ENCODE measurements around the gene C6orf47.

The C6orf47 gene

DNA sequence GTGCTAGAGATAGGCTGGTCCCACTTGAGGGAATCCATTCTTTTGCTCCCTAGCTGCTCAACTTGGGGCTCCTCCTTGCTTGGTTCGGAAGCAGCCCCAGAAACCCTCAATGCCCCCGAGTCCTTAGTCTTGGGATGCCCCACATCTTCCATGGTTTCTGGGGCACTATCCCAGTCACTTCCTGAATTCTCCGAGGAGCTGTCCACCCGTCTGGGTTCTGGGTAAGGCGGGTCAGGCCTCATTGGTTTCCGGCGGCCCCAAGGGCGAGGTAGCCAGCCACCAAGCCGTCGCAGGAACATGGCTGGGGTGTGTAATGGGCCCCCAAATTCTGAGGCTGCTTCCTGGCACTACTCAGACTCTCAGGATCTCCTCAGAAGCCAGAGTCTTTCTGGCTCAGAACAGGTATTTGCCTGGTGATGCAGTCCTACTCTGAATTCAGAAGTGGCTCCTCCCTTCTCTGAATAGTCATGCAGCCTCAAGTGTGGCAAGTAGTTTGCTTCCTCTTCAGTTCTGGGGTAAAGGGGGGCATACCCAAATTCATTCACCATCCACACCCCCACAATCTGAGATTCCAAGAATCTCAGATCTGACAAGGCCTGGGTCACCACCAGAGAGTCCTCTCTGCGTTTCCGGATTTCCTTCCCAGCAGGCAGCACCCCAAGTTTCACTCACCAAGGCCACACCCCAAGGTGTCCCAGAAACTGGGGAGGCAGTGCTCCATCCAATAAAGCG is 763 bp downstream of the C6orf47 start:
- DNase-seq = no peak

DNA sequence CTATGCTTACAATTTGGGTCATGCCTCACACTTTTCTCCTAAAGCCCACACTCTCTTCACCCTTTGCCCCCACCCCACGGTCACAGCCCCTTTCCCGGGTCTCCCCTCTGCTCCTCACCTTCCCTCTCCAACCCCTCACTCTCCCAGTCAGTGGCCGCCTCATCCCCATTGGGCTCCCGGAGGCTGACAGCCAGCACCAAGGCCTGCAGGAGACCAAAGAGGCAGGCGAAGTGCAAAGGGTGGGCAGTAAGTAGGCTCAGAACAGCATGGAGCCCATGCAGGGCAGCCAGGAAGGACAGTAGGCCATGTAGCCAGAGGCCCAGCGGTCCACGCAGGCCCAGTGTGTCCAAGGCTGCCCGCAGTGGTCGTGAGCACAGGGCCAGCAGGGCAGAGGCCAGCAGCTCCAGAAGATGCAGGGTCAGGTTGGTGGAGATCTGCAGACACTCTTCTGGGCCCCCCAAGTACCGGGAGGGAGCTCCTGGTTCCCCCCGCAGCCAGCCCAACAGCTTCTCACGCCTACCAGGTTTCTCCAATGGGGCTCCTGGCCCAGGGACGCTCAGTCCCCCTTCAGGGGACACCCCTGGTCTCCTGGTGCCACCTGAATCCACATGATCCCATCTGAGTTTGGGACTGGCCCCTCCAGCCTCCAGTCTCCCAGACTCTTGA is 1.5 kb downstream of the C6orf47 start:
- DNase-seq = no peak

DNA sequence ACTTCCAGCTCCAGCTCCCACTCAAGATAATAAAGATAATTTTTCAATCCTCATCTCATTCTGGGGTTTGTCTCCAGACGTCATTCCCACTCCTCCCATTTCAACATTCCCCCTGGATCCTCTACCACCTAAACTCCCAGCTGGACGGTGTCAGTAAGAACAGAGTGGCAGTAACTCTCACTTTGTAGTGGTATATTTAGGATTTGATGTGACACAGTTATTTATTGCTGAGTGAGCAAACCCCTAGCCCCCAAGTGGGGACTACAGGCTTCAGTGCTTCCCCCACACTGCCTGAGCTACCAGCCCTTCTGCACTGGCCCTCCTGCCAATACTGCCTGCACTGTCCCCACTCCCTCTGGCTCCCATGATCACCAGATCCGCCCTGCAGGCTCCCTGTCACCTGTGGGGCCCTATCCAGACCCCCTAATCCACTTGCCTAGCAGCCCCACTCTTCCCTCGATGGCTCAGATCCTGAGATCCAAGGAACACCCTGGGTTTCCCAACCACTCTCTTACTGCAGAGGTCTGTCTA is 2.4 kb downstream of the C6orf47 start:
- no peak for DNase-seq

DNA sequence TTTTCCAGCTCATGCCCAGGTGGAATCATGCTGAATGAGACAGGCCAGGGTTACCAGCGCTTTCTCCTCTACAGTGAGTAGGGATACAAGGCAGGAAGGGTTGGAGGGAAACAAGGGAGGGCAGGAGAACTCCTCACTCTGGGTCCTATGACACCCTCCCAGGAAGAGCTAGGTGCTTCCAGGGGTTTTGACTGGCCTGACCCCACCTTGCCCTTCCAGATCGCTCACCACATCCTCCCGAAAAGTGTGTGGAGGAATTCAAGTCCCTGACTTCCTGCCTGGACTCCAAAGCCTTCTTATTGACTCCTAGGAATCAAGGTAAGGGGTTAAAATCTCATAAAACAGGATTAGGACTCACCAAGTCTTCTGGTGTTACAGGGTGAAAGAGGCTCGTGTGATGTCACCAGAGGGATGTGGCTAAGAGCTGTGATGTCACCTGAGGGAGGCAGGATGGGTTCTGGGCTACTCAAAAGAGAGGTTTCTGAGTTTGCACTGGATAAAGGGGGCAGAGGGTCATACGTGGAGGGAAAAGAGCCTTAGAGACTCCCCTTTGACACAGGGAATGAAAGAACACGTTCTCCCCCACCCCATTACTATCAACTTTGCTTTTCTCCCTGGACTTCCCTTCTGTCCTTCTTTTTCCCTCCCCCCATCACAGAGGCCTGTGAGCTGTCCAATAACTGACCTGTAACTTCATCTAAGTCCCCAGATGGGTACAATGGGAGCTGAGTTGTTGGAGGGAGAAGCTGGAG is 3.0 kb downstream of the C6orf47 start:
- no peak for DNase-seq

DNA sequence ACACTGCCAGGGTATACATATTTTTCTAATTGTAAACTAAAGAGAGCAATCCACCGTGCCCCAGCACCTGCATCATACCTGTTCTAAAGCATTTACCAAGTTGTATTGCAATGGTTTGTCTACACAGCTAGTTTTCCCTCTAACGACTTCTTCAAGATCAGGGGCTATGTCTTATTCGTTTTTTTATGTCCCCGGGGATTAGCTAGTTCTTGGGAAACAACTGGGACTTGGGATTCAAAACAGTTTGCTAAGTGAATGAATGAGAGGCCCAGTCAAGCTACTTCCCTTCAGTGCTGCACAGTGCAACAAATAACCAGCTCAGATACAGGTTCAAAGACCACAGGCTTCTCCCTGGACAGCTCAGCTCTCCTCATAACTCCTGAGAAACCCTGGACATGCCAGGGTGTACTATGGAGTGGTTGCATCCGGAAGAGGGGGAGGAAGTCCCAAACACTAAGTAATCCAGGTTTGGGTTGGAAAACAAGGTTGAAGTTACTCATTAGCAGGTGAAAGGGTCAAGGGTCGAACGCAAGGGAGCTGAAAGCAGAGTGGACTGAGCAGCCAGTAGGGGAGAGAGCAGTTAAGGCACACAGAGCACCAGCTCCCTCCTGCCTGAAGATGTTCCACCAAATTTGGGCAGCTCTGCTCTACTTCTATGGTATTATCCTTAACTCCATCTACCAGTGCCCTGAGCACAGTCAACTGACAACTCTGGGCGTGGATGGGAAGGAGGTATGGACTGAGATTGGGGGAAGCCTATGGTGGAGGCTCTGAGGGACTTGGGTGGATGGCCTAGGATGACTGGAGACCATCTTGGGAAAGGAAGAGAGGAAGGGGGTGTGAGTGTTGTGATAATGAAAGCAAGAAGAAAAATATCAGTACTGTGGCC is 5.0 kb downstream of the C6orf47 start, which contains the start of gene APOM:
APOM (plus strand) TSS at position 546 of the 889 bp plus-strand sequence; CDS start at position 619, 73 bp downstream.
- no peak for DNase-seq

DNA sequence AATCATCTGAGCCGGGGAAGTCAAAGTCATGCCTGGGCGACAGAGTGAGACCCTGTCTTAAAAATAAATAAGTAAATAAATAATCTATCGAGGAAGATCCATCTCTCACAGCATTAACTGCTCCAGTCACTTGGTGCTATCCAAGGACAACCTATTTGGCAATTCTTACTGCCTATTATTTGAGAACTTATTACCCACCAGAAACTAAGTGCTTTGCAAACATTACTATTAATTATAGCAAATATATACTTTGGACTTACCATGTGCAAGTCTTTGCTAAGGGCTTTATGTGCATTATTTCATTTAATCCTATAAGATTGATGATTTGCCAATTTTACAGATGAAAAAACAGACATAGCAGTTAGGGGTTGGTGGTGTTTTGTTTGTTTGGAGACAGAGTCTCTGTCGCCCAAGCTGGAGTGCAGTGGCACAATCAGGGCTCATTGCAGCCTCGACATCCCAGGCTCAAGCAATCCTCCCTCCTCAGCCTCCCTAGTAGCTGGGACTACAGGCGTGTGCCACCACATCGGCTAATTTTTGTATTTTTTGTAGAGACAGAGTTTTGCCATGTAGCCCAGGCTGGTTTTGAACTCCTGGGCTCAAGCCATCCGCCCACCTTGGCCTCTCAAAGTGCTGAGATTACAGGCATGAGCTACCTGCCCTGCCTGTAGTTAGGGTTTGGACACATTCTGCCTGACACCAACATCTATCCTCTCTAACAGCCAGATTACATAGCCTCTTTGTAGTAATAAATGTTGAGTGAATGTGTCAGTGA is 5.8 kb downstream of the C6orf47 start:
- no peak for DNase-seq

DNA sequence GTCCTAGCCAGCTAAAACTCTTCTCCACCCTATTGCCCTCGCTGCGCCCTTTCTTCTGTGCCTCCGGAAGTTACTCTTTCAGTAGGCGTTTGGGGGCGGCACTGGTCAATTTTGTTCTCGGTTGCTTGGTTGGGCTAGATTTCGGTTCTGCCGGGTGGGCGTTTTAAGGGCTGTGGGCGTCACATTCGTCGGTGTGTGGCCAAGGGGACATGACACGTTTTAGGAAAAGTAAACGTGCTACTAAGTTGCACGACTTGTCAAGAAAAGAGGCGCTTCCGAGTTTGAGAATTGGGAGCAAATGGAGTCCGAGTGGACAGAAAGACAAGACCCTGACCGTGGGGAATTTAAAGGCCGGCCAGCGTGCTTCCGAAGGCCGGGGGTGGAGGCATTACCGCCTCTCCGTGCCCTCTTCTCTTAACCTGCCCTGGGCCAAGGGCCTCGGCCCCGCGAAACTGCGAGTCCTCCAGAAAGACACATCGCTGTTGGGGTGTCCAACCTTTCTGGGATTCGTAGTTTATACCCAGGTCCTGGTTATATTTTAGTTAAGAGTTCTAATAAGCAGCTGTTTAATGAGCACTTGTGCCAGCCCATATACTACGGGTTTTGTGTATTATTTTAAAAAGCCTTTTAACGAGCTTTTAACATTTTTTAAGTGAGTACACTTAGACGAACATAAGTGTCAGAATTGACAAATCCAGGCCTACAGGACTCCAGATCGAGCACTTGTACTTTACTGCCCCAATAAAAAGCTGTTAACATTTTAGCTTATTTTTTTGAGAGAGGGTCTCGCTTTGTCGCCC is 7.5 kb downstream of the C6orf47 start:
- no peak for DNase-seq

DNA sequence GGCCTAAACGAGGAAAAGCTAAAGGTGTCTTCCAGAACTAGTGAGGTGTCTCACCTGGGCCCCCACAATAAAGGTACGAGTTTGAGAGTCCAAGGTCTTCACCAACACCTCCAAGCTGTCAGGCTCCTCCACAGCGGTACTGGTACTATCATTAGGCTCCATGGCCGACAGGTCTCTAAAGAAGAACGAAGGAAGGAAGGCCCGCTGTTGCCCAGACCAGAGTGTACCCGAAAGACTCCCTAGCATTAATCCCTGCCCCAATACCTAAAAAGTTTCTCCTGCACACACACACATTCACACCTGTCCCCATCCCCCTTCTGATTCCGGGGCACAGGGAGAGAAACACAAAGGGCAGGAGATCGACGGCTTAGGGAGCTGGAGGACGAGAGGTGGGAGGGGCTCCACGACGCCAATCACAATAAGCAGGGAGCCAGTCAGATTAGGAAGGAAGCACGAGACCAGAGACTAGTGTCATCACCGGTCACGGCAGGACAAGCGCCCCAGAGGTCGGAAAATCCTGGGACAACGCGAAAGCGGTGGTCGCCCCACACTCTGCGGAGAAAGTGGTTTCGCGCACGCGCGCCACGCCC is 8.9 kb downstream of the C6orf47 start:
- peak; percentile 63 for DNase-seq

DNA sequence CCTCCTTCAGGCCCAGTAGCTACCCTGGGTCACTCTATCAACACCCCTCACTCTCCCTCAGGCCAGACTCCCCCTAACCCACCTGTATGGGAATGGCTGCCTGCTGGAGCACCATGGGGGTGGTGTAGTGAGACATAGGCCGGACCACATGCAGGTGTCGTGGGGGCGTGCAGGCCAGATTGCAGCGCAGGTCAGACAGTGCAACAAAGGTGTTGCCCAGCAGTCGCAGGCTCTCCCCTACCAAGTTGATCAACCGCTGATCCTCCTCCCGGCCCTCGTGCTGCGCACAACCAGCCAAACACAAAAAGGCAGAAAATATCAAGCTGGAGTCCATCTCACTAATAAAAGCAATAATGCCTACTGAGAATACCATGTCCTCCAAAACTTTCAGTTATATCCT is 15.3 kb downstream of the C6orf47 start:
- DNase-seq = no peak

DNA sequence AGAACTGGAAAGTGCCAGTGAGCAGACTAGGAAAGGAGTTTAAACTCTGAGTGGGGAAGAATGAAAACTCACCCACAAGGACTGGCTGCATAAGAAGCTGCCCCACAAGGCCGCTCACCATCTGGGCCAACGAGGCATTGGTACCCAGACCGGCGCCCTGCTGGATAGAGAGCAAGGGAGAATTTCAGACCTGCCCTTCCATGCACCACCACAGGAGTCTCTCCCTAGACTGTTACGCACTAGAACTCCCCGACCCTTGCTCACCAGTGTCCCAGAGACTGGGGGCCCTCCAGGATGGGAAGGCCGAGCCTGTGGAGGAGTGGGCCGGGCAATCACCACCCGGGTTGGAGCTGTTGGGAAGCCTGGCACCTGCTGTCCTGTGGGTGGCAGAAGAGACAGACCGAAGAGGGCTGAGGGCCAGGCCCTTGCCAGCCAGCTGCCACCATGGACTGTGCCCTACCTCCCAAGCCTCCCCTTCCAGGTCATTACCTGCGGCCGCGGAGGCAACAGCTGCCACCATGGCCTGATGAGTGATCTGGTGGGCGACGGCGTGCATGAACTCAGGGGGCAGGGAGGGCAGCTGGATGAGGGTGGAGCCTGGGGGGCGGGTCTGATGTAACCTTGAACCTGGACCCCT is 16.6 kb downstream of the C6orf47 start:
- DNase-seq = no peak

DNA sequence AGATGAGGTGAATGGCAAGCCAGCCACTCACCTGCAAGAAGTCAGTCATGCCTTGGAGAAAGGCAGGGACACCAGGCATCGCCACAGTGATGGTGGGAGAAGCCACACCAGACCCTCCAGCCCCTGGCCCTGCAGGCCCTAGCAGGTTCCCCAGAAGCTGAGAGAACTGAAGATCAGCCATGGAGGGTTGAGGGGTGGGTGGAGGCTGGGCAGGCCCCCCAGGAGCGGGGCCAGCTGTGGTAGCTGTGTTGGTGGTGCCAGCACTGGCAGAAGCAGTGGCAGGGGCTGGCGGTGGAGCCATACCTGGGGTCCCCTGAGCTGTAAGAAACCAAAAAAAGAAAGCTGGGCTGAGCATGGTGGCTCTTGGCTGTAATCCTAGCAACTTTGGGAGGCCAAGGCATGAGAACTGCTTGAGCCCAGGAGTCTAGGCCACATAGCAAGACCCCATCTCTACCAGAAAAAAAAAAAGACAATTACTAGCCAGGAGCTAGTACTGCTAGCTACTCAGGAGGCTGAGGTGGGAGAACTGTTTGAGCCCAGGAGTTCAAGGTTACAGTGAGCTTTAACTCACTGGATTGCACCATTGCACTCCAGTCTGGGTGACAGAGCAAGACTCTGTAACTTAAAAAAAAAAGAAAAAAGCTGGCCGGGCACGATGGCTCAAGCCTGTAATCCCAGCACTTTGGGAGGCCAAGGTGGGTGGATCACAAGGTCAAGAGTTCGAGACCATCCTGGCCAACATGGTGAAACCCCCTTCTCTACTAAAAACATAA is 17.6 kb downstream of the C6orf47 start:
- DNase-seq = no peak

DNA sequence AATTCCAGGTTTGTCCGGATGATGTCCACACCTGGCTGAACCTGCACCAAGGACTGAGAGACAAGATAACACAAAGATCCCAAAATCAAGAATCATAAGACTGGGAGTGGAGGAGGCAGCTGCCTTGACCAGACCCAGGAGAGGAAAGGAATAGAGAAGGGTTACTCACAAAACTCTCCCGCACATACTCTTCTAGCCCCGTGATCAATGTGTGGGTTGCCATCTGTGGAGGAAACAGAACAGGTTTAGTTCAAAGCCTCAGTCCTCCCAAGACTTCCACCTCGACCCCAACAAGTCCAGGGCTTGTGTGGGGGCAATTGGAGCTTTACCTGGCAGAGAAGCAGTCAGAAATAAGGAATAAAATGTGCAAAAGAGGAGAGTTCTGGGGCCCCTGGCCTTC is 19.2 kb downstream of the C6orf47 start:
- no peak for DNase-seq

DNA sequence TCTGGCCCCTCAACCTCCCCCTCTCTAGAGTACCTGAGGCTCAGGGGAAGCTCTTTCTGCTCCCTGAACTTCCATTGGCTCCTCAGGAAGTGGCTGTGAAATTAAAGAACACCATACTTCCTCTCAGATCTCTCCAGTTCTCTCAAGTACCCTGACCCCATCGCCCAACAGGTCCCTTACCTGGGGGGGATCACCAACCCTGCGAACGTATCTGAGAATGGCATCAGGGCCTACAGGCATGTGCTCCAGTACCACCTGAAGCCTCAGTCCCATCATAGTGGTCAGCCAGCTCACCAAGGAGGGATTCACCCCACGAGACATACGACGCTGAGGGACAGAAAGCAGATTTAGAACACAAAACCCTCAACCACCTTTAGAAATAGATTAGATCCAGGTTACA is 20.0 kb downstream of the C6orf47 start:
- no peak for DNase-seq

DNA sequence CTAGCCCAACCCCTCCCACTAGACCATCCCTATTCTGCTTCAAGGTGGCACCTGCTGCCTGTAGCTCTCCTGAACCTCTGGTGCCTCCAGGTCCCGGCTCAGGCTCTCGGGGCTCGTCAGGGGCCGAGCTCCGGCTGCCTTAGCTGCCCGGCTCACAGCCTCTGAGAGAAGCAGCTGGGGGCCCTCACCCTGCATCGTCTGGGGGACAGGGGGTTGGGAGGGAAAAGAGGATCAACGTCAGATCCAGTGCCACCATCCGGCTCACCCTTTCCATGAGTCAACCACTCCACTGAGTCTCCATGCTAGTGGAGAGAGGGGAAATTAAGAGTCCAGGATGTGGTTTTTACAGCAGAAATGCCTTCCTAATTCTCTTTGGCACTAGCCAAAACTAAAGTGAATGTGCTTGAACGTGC is 21.1 kb downstream of the C6orf47 start:
- no peak for DNase-seq

DNA sequence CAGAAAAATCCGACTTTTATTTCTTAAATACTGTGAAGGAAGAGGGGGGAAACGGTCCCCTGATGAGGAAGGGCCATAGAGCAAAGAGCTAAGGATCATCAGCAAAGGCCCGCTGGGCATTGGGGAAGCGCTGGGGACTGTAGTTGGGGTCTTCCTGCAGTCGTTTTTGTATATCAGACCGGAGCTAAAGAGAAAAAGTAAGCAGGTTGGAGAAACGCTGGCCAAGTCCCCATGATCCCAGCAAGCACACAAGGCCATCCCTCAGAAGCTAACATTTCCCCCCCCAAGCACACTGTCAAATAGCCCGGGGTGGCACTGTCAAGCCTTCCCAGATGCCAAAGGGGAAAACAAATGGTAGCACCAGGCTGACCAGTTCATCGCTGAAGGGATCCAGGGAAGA is 21.5 kb downstream of the C6orf47 start:
- DNase-seq = no peak

DNA sequence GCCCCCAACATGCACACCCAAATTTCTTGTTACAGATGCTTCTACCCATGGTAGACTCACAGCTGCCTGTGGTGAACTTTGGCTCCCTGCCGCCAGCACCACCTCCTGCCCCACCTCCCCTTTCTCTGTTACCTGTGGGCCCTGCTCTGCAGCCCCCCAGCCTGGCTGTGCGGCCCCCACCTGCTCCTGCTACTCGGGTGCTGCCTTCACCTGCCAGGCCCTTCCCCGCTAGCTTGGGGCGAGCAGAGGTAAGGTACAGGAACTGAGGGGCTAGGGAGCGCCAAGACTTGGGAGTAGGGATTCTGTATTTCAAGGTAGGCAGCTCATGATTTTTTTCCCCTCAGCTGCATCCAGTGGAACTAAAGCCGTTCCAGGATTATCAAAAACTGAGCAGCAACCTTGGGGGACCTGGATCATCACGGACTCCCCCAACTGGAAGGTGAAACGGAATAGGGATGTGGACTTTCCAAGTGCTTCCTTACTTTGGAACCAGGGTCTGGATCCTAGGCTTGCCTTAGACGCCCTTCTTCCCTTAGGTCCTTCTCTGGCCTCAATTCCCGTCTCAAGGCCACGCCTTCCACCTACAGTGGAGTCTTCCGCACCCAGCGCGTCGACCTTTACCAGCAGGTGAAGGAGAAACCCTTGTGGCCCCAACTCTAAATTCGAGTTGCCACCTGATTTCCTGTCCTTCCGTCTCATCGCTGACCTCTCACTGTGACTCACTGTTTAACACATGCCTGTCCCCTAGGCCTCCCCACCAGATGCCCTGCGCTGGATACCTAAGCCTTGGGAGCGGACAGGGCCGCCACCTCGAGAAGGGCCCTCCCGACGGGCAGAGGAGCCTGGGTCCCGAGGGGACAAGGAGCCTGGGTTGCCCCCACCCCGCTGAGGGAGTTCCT is 23.6 kb downstream of the C6orf47 start:
- no peak for DNase-seq

DNA sequence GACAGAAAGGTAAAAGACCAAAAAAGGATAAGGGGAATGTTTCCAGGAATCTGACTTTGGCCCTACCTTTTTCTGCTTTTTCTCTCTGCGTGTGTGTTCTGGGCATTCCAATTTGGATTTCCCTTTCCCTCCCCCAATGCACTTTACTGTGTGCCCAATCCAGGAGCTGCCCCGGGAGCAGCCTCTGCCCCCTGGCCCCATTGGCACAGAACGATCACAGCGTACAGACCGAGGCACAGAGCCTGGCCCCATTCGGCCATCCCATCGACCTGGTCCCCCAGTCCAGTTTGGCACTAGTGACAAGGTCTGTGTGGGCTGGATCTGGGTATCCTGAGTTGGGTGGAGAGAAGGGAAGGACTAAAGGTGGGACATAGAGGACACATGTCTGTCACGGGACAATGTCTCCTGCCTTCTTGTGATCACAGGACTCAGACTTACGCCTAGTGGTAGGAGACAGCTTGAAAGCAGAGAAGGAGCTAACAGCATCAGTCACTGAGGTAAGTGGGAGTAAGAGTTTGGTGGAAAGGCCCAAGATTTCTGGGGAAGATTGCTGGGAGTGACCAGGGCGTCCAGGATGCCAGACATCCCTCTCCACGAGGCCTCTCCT is 25.5 kb downstream of the C6orf47 start:
- DNase-seq = no peak

DNA sequence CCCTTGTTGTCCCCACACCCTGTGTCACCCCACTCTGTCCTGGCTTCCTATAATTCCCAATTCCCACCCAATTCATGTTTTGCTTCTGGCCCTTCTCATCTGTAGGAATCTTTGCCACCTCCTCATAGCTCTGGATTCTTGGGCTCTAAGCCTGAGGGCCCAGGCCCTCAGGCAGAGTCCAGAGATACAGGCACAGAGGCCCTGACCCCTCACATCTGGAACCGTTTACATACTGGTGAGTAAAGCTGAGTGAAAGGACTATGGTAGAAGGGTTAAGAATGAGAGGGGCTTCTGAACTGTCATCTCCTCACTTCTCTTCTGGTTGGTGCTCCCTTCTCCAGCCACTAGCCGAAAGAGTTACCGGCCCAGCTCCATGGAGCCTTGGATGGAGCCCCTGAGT is 26.4 kb downstream of the C6orf47 start:
- DNase-seq = no peak
